ENCODE measurements around the gene UNC80.

DNA sequence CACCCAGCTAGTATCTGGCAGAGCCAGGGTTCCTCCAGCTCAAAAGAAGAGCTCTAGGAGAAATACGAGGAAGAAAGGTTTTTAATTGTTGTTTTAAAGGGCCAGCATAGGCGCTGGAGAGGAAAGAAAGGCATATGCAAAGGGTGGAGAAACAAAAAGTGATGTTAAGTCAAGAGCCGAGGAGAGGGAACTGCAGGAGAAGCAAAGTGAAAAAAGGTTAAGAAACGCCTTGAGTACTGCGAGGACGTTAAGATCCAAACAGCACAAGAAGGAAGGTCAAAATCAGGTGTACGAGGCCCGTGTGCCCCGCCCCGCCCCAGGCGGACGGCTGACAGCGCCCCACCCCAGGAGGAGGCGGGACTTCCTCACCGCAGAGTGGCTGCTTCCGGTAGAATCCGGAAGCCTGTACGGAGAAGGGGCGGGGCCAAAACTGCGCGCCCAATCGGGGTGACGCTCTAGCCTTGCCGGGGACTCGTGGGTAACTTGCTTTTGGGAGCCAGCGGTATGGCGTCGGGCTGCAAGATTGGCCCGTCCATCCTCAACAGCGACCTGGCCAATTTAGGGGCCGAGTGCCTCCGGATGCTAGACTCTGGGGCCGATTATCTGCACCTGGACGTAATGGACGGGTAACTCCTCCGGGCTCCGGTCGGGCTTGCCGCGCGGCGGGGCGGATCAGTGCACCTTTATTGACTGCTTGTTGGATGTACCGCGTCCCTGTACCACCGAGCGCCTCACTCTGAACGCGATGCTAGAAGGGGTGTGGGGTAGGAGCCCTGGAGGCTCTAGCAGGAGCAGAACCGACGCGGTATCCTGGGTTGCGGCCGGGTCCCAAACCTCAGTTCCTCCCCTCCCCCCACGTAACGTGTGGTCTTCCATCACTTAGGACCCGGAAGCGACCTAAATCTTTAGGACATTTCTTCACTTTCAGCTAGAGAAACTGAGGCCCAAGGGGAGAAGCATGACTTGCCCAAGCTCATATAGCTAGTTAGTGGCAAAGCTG, 230.8 kb downstream of the UNC80 start, which contains the start of gene RPE:
- TF ChIP-seq MXD4 (CRISPR knock-in tag; IDR thresholded peaks at IDR 0.05) = peak; percentile 88; the same call in 1 of the 2 replicates
- no peak for TF ChIP-seq NR1H2 (CRISPR knock-in tag; IDR thresholded peaks at IDR 0.05; ENCODE audit: borderline replicate concordance, low read depth)
- TF ChIP-seq KAT7 (CRISPR knock-in tag; IDR thresholded peaks at IDR 0.05; ENCODE audit: borderline replicate concordance) = peak; percentile 70; the same call in 1 of the 2 replicates
- TF ChIP-seq, protein P1, sequence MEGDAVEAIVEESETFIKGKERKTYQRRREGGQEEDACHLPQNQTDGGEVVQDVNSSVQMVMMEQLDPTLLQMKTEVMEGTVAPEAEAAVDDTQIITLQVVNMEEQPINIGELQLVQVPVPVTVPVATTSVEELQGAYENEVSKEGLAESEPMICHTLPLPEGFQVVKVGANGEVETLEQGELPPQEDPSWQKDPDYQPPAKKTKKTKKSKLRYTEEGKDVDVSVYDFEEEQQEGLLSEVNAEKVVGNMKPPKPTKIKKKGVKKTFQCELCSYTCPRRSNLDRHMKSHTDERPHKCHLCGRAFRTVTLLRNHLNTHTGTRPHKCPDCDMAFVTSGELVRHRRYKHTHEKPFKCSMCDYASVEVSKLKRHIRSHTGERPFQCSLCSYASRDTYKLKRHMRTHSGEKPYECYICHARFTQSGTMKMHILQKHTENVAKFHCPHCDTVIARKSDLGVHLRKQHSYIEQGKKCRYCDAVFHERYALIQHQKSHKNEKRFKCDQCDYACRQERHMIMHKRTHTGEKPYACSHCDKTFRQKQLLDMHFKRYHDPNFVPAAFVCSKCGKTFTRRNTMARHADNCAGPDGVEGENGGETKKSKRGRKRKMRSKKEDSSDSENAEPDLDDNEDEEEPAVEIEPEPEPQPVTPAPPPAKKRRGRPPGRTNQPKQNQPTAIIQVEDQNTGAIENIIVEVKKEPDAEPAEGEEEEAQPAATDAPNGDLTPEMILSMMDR (CRISPR knock-in tag; IDR thresholded peaks at IDR 0.05) = peak; percentile 17; the same call in 1 of the 2 replicates
- 0 out of 2 replicates have a peak, but pooled peaks have one; percentile 47 for TF ChIP-seq FOXJ3 (CRISPR knock-in tag; IDR thresholded peaks at IDR 0.05; ENCODE audit: borderline replicate concordance)
- no peak for TF ChIP-seq JUNB (CRISPR knock-in tag; IDR thresholded peaks at IDR 0.05; ENCODE audit: borderline replicate concordance)
- TF ChIP-seq YY1 (IDR thresholded peaks at IDR 0.05; ENCODE audit: insufficient read depth, insufficient replicate concordance, low read depth, low read length) = peak; percentile 90
- TF ChIP-seq MYNN (CRISPR knock-in tag; IDR thresholded peaks at IDR 0.05; ENCODE audit: low read depth) = no peak
- 0 out of 2 replicates have a peak, but pooled peaks have one; percentile 27 for TF ChIP-seq MZF1 (CRISPR knock-in tag; IDR thresholded peaks at IDR 0.05; ENCODE audit: borderline replicate concordance)
- TF ChIP-seq, protein P2, sequence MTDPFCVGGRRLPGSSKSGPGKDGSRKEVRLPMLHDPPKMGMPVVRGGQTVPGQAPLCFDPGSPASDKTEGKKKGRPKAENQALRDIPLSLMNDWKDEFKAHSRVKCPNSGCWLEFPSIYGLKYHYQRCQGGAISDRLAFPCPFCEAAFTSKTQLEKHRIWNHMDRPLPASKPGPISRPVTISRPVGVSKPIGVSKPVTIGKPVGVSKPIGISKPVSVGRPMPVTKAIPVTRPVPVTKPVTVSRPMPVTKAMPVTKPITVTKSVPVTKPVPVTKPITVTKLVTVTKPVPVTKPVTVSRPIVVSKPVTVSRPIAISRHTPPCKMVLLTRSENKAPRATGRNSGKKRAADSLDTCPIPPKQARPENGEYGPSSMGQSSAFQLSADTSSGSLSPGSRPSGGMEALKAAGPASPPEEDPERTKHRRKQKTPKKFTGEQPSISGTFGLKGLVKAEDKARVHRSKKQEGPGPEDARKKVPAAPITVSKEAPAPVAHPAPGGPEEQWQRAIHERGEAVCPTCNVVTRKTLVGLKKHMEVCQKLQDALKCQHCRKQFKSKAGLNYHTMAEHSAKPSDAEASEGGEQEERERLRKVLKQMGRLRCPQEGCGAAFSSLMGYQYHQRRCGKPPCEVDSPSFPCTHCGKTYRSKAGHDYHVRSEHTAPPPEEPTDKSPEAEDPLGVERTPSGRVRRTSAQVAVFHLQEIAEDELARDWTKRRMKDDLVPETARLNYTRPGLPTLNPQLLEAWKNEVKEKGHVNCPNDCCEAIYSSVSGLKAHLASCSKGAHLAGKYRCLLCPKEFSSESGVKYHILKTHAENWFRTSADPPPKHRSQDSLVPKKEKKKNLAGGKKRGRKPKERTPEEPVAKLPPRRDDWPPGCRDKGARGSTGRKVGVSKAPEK (CRISPR knock-in tag; IDR thresholded peaks at IDR 0.05; ENCODE audit: borderline replicate concordance) = no peak
- peak; percentile 77 to 92 for TF ChIP-seq POLR2A (IDR thresholded peaks at IDR 0.05; ENCODE audit: insufficient read depth in 1 of 2, low read depth in 2 of 2, low read length in 2 of 2)
